WTC11 (cell line): ENCODE results near the gene HNF1B. TPM values are rescaled to one million over a fixed set of nuclear protein-coding genes. Genes with fewer than 3 reads are reported as not detected.

Experiments
- ATAC-seq: fragments of 200-7000 bp; cut with Tn5 transposase; 2 replicates; pipeline ENCODE4 v1.10.0; 2021; ENCODE audit warnings: mild to moderate bottlenecking, moderate library complexity
- CTCF ChIA-PET: fragments of 300-600 bp; sonication (Branson Sonifier 250); formaldehyde crosslinking; loops from one replicate; lab custom pipeline; 2021; ENCODE audit warnings: antibody characterized with exemption; lab: Charles Lee
- POLR2A ChIA-PET: fragments of 350-600 bp; sonication (Branson Sonifier 250); formaldehyde crosslinking; loops from one replicate; lab custom pipeline; 2021; ENCODE audit warnings: antibody characterized with exemption; lab: Charles Lee
- DNase-seq: peaks from one replicate; pipeline ENCODE4 v3.0.0; 2021; ENCODE audit warnings: low spot score
- H3K27ac Mint-ChIP-seq: 2 replicates; pipeline ENCODE4 v1.8.0; 2021; ENCODE audit warnings: mixed read lengths
- H3K27me3 Mint-ChIP-seq: 2 replicates; pipeline ENCODE4 v1.8.0; 2021; ENCODE audit warnings: low read depth, mild to moderate bottlenecking, moderate library complexity, mixed read lengths
- H3K36me3 Mint-ChIP-seq: 2 replicates; pipeline ENCODE4 v1.8.0; 2021; ENCODE audit warnings: mixed read lengths
- H3K4me1 Mint-ChIP-seq: 2 replicates; pipeline ENCODE4 v1.8.0; 2022; ENCODE audit warnings: mixed read lengths
- H3K4me3 Mint-ChIP-seq: 2 replicates; pipeline ENCODE4 v1.8.0; 2021; ENCODE audit warnings: mild to moderate bottlenecking, moderate library complexity, mixed read lengths
- H3K9me3 Mint-ChIP-seq: 2 replicates; pipeline ENCODE4 v1.8.0; 2021; ENCODE audit warnings: mixed read lengths
- ETV6 ChIP-seq: sonication (generic); formaldehyde crosslinking; IDR thresholded peaks from 2 replicates; pipeline ENCODE4 v1.8.1; 2022; ENCODE audit warnings: mild to moderate bottlenecking, missing genetic modification reagents
- GRHL2 ChIP-seq: fragments of 250-450 bp; sonication (Bioruptor Pico); IDR thresholded peaks from 2 replicates; pipeline ENCODE4 v1.8.0; 2022; ENCODE audit warnings: mild to moderate bottlenecking, moderate library complexity; ENCODE audit not compliant: insufficient replicate concordance, severe bottlenecking
- JUN ChIP-seq: sonication (generic); formaldehyde crosslinking; IDR thresholded peaks from 2 replicates; pipeline ENCODE4 v1.8.0; 2023; ENCODE audit warnings: mild to moderate bottlenecking, missing genetic modification reagents
- KAT7 ChIP-seq: sonication (generic); formaldehyde crosslinking; IDR thresholded peaks from 2 replicates; pipeline ENCODE4 v1.8.1; 2023; ENCODE audit warnings: missing genetic modification reagents, mild to moderate bottlenecking, borderline replicate concordance
- NFATC4 ChIP-seq: fragments of 250-450 bp; sonication (Bioruptor Pico); IDR thresholded peaks from 2 replicates; pipeline ENCODE4 v1.9.0; 2021; ENCODE audit warnings: mild to moderate bottlenecking
- RORB ChIP-seq: fragments of 250-450 bp; sonication (Bioruptor Pico); IDR thresholded peaks from 2 replicates; pipeline ENCODE4 v1.9.0; 2021; ENCODE audit warnings: mild to moderate bottlenecking
- SOX15 ChIP-seq: fragments of 250-450 bp; sonication (Bioruptor Pico); IDR thresholded peaks from 2 replicates; pipeline ENCODE4 v1.9.0; 2021; ENCODE audit warnings: mild to moderate bottlenecking
- ZNF416 ChIP-seq: fragments of 250-450 bp; sonication (Bioruptor Pico); IDR thresholded peaks from 2 replicates; pipeline ENCODE4 v1.9.0; 2021; ENCODE audit warnings: mild to moderate bottlenecking, inconsistent platforms
- ZNF423 ChIP-seq: fragments of 250-450 bp; sonication (Bioruptor Pico); IDR thresholded peaks from 2 replicates; pipeline ENCODE4 v2.1.2; 2022; ENCODE audit warnings: mild to moderate bottlenecking, moderate library complexity
- total RNA-seq: library from RNA; stranded (reverse); gene quantifications from 3 replicates; pipeline ENCODE4 v1.2.3, GENCODE V29; 2021
- TF ChIP-seq, protein P1 (sequence below): sonication (generic); formaldehyde crosslinking; IDR thresholded peaks from 2 replicates; pipeline ENCODE4 v1.8.1; 2022; ENCODE audit warnings: mild to moderate bottlenecking, missing genetic modification reagents, moderate library complexity, borderline replicate concordance
- TF ChIP-seq, protein P2 (sequence below): sonication (generic); formaldehyde crosslinking; conservative IDR thresholded peaks from 2 replicates; pipeline ENCODE4 v1.8.1; 2022; ENCODE audit warnings: mild to moderate bottlenecking, missing genetic modification reagents
- TF ChIP-seq, protein P3 (sequence below): sonication (generic); formaldehyde crosslinking; IDR thresholded peaks from 2 replicates; pipeline ENCODE4 v1.8.1; 2022; ENCODE audit warnings: missing genetic modification reagents, borderline replicate concordance
- TF ChIP-seq, protein P4 (sequence below): sonication (generic); formaldehyde crosslinking; IDR thresholded peaks from 2 replicates; pipeline ENCODE4 v1.8.1; 2023; ENCODE audit warnings: mild to moderate bottlenecking, missing genetic modification reagents, moderate library complexity
- TF ChIP-seq, protein P5 (sequence below): sonication (generic); formaldehyde crosslinking; IDR thresholded peaks from 2 replicates; pipeline ENCODE4 v1.8.0; 2022; ENCODE audit warnings: mild to moderate bottlenecking, missing genetic modification reagents
- TF ChIP-seq, protein P6 (sequence below): fragments of 200-600 bp; IDR thresholded peaks from 2 replicates; pipeline ENCODE4 v1.8.0; 2022; ENCODE audit warnings: antibody characterized with exemption
- TF ChIP-seq, protein P7 (sequence below): sonication (generic); formaldehyde crosslinking; IDR thresholded peaks from 2 replicates; pipeline ENCODE4 v1.8.0; 2022; ENCODE audit warnings: missing genetic modification reagents
- TF ChIP-seq, protein P8 (sequence below): sonication (generic); formaldehyde crosslinking; IDR thresholded peaks from 2 replicates; pipeline ENCODE4 v1.8.0; 2022; ENCODE audit warnings: mild to moderate bottlenecking, missing genetic modification reagents

Gene HNF1B
- total RNA-seq, 1 experiment from 2014 or later: 0.26 TPM

DNA sequence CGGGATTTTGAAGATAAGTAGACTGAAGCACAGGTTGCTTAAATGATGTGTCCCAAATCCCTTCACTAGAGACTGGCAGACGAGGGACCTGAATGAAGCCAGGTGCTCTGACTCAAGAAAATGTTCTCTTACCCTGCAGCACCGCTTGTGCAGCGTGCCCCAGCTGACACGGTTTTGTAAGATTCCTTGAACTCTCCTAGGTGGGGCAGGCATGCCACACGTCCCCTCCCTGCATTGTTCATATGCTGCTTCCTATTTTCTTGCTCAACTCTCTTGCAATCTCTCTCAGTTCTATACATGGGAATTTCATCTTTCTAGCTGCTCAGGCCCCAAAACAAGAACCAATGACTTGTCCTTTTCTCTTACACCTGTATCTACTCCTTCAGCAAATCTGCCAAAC, 22.1 kb upstream of the HNF1B start:
- ChIA-PET POLR2A (no interaction called here), CTCF (interaction anchor here (0.6 kb wide), 1 partner anchor 22 kb away, joined by 4 read pairs; the partner anchor contains the start of gene HNF1B)
- Mint-ChIP-seq H3K4me1 (no peaks in the 10 kb centered on the region), H3K9me3 (peaks cover 24% of the 10 kb centered on the region), H3K4me3 (no peak overlapping the region), H3K27ac (no peak overlapping the region), H3K36me3 (peaks cover 15% of the 10 kb centered on the region), H3K27me3 (peaks cover 11% of the 10 kb centered on the region)
- ATAC-seq: no peak
- DNase-seq: no peak
- TF ChIP-seq GRHL2 (CRISPR knock-in tag) (no peak), ZNF423 (CRISPR knock-in tag) (no peak), SOX15 (CRISPR knock-in tag) (no peak), KAT7 (no peak), JUN (no peak), RORB (CRISPR knock-in tag) (no peak), NFATC4 (CRISPR knock-in tag) (no peak), ZNF416 (no peak)
- TF ChIP-seq, protein P1, sequence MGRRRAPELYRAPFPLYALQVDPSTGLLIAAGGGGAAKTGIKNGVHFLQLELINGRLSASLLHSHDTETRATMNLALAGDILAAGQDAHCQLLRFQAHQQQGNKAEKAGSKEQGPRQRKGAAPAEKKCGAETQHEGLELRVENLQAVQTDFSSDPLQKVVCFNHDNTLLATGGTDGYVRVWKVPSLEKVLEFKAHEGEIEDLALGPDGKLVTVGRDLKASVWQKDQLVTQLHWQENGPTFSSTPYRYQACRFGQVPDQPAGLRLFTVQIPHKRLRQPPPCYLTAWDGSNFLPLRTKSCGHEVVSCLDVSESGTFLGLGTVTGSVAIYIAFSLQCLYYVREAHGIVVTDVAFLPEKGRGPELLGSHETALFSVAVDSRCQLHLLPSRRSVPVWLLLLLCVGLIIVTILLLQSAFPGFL (CRISPR knock-in tag): no peak
- TF ChIP-seq, protein P2, sequence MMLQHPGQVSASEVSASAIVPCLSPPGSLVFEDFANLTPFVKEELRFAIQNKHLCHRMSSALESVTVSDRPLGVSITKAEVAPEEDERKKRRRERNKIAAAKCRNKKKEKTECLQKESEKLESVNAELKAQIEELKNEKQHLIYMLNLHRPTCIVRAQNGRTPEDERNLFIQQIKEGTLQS: no peak
- TF ChIP-seq, protein P3, sequence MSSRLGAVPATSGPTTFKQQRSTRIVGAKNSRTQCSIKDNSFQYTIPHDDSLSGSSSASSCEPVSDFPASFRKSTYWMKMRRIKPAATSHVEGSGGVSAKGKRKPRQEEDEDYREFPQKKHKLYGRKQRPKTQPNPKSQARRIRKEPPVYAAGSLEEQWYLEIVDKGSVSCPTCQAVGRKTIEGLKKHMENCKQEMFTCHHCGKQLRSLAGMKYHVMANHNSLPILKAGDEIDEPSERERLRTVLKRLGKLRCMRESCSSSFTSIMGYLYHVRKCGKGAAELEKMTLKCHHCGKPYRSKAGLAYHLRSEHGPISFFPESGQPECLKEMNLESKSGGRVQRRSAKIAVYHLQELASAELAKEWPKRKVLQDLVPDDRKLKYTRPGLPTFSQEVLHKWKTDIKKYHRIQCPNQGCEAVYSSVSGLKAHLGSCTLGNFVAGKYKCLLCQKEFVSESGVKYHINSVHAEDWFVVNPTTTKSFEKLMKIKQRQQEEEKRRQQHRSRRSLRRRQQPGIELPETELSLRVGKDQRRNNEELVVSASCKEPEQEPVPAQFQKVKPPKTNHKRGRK (CRISPR knock-in tag): no peak
- TF ChIP-seq, protein P4, sequence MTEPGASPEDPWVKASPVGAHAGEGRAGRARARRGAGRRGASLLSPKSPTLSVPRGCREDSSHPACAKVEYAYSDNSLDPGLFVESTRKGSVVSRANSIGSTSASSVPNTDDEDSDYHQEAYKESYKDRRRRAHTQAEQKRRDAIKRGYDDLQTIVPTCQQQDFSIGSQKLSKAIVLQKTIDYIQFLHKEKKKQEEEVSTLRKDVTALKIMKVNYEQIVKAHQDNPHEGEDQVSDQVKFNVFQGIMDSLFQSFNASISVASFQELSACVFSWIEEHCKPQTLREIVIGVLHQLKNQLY (CRISPR knock-in tag): no peak
- TF ChIP-seq, protein P5, sequence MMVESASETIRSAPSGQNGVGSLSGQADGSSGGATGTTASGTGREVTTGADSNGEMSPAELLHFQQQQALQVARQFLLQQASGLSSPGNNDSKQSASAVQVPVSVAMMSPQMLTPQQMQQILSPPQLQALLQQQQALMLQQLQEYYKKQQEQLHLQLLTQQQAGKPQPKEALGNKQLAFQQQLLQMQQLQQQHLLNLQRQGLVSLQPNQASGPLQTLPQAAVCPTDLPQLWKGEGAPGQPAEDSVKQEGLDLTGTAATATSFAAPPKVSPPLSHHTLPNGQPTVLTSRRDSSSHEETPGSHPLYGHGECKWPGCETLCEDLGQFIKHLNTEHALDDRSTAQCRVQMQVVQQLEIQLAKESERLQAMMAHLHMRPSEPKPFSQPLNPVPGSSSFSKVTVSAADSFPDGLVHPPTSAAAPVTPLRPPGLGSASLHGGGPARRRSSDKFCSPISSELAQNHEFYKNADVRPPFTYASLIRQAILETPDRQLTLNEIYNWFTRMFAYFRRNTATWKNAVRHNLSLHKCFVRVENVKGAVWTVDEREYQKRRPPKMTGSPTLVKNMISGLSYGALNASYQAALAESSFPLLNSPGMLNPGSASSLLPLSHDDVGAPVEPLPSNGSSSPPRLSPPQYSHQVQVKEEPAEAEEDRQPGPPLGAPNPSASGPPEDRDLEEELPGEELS (CRISPR knock-in tag): no peak

DNA sequence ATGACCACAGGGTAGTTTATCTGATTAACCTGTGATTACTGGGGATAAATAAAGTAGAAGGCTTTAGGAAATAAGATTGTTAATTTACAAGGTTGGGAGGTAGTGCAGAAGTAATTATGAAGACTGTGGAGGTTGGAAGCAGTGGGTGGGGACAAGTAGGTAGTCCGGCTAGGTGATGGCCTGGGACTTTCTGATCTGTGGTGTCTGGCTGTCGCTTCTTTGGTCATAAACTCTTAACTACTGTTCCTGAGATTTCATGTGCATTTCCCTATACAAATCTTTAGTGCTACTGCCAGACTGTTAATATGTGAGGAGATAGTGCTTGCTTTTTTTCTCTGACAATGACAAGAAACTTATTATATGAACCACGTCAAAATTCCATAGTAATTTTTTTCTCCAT, 19.5 kb upstream of the HNF1B start:
- Mint-ChIP-seq H3K4me3 (no peak overlapping the region), H3K27ac (no peak overlapping the region), H3K27me3 (peaks cover 16% of the 10 kb centered on the region), H3K36me3 (peaks cover 15% of the 10 kb centered on the region), H3K9me3 (peaks cover 24% of the 10 kb centered on the region), H3K4me1 (no peaks in the 10 kb centered on the region)
- no peak for ATAC-seq
- ChIA-PET CTCF (no interaction called here), POLR2A (no interaction called here)
- no peak for DNase-seq
- no peak for TF ChIP-seq KAT7
- TF ChIP-seq, protein P6, sequence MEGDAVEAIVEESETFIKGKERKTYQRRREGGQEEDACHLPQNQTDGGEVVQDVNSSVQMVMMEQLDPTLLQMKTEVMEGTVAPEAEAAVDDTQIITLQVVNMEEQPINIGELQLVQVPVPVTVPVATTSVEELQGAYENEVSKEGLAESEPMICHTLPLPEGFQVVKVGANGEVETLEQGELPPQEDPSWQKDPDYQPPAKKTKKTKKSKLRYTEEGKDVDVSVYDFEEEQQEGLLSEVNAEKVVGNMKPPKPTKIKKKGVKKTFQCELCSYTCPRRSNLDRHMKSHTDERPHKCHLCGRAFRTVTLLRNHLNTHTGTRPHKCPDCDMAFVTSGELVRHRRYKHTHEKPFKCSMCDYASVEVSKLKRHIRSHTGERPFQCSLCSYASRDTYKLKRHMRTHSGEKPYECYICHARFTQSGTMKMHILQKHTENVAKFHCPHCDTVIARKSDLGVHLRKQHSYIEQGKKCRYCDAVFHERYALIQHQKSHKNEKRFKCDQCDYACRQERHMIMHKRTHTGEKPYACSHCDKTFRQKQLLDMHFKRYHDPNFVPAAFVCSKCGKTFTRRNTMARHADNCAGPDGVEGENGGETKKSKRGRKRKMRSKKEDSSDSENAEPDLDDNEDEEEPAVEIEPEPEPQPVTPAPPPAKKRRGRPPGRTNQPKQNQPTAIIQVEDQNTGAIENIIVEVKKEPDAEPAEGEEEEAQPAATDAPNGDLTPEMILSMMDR: no peak
- TF ChIP-seq ETV6 (CRISPR knock-in tag): no peak
- TF ChIP-seq, protein P7, sequence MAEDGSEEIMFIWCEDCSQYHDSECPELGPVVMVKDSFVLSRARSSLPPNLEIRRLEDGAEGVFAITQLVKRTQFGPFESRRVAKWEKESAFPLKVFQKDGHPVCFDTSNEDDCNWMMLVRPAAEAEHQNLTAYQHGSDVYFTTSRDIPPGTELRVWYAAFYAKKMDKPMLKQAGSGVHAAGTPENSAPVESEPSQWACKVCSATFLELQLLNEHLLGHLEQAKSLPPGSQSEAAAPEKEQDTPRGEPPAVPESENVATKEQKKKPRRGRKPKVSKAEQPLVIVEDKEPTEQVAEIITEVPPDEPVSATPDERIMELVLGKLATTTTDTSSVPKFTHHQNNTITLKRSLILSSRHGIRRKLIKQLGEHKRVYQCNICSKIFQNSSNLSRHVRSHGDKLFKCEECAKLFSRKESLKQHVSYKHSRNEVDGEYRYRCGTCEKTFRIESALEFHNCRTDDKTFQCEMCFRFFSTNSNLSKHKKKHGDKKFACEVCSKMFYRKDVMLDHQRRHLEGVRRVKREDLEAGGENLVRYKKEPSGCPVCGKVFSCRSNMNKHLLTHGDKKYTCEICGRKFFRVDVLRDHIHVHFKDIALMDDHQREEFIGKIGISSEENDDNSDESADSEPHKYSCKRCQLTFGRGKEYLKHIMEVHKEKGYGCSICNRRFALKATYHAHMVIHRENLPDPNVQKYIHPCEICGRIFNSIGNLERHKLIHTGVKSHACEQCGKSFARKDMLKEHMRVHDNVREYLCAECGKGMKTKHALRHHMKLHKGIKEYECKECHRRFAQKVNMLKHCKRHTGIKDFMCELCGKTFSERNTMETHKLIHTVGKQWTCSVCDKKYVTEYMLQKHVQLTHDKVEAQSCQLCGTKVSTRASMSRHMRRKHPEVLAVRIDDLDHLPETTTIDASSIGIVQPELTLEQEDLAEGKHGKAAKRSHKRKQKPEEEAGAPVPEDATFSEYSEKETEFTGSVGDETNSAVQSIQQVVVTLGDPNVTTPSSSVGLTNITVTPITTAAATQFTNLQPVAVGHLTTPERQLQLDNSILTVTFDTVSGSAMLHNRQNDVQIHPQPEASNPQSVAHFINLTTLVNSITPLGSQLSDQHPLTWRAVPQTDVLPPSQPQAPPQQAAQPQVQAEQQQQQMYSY: no peak
- TF ChIP-seq, protein P8, sequence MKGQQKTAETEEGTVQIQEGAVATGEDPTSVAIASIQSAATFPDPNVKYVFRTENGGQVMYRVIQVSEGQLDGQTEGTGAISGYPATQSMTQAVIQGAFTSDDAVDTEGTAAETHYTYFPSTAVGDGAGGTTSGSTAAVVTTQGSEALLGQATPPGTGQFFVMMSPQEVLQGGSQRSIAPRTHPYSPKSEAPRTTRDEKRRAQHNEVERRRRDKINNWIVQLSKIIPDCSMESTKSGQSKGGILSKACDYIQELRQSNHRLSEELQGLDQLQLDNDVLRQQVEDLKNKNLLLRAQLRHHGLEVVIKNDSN (CRISPR knock-in tag): no peak
